WTC11 (cell line): Measurements from ENCODE around the gene CRYGN.

Source experiments
- CREB1 ChIP-seq: sonication (generic); formaldehyde crosslinking; IDR thresholded peaks from 2 replicates; pipeline ENCODE4 v1.8.0; 2023; ENCODE audit warnings: mild to moderate bottlenecking, missing genetic modification reagents
- CTCF ChIP-seq: fragments of 200-600 bp; IDR thresholded peaks from 2 replicates; pipeline ENCODE4 v1.8.0; 2022; ENCODE audit warnings: antibody characterized with exemption
- ESRRA ChIP-seq: sonication (generic); formaldehyde crosslinking; IDR thresholded peaks from 2 replicates; pipeline ENCODE4 v1.8.1; 2022; ENCODE audit warnings: mild to moderate bottlenecking, missing genetic modification reagents, borderline replicate concordance
- IRF2 ChIP-seq: sonication (generic); formaldehyde crosslinking; IDR thresholded peaks from 2 replicates; pipeline ENCODE4 v1.8.0; 2022; ENCODE audit warnings: low read depth, missing genetic modification reagents, borderline replicate concordance
- JUN ChIP-seq: sonication (generic); formaldehyde crosslinking; IDR thresholded peaks from 2 replicates; pipeline ENCODE4 v1.8.0; 2023; ENCODE audit warnings: mild to moderate bottlenecking, missing genetic modification reagents
- SP1 ChIP-seq: sonication (generic); formaldehyde crosslinking; conservative IDR thresholded peaks from 2 replicates; pipeline ENCODE4 v1.8.1; 2022; ENCODE audit warnings: missing genetic modification reagents

GRCh38 chr7:151457534-151457933 lies 17.6 kb upstream of the CRYGN start:
- TF ChIP-seq IRF2 (CRISPR knock-in tag) (no peak), CTCF (no peak), SP1 (CRISPR knock-in tag) (no peak), ESRRA (no peak), CREB1 (no peak), JUN (no peak)
